K562 (cell line): ENCODE results near the gene MAPKAPK3. TPM values are rescaled to one million over a fixed set of nuclear protein-coding genes. Genes with fewer than 3 reads are reported as not detected.

Experiments
- CBX3 ChIP-seq, 2 experiments: IDR thresholded peaks; 1 replicate in 1 of 2; 2 replicates in 1 of 2; pipeline ENCODE4 v1.6.1; 2012; ENCODE audit warnings: inconsistent platforms in 2 of 2, low read length in 2 of 2, borderline replicate concordance in 1 of 2, control low read depth in 1 of 2
- CCNT2 ChIP-seq: IDR thresholded peaks from 2 replicates; pipeline ENCODE4 v1.6.1; 2011; ENCODE audit warnings: borderline replicate concordance, low read depth, mild to moderate bottlenecking, moderate library complexity, mixed read lengths, low read length; ENCODE audit not compliant: insufficient read length; ENCODE audit errors: extremely low read depth
- COPS2 ChIP-seq: fragments of 450-650 bp; conservative IDR thresholded peaks from 2 replicates; pipeline ENCODE4 v1.6.1; 2016; ENCODE audit warnings: mild to moderate bottlenecking, moderate library complexity
- ESRRB ChIP-seq: fragments of 250-450 bp; sonication (Bioruptor Pico); IDR thresholded peaks from 2 replicates; pipeline ENCODE4 v1.5.0; 2020; ENCODE audit warnings: mild to moderate bottlenecking, moderate library complexity, borderline replicate concordance
- HDAC2 ChIP-seq: fragments of 450-650 bp; IDR thresholded peaks from 2 replicates; pipeline ENCODE4 v1.6.1; 2016; ENCODE audit warnings: mild to moderate bottlenecking
- HNRNPUL1 ChIP-seq: fragments of 200-400 bp; formaldehyde crosslinking; IDR thresholded peaks from 2 replicates; pipeline ENCODE4 v1.6.1; 2017; ENCODE audit warnings: low read length
- MECOM ChIP-seq: fragments of 250-450 bp; sonication (Bioruptor Pico); IDR thresholded peaks from 2 replicates; pipeline ENCODE4 v1.8.0; 2022; ENCODE audit warnings: inconsistent platforms
- MTA3 ChIP-seq: fragments of 450-650 bp; formaldehyde crosslinking; IDR thresholded peaks from 2 replicates; pipeline ENCODE4 v1.6.1; 2017; ENCODE audit warnings: mild to moderate bottlenecking, borderline replicate concordance
- MYC ChIP-seq, 2 experiments: fragments of 250-450 bp in 1 of 2; sonication (Bioruptor Pico) in 1 of 2; IDR thresholded peaks; 2 replicates each; pipeline versions ENCODE4 v1.5.1 to v1.6.1; 2012 to 2021; ENCODE audit warnings: low read depth in 2 of 2, borderline replicate concordance in 1 of 2, improper control_type of control experiment in 1 of 2, low read length in 1 of 2, mild to moderate bottlenecking in 1 of 2, moderate library complexity in 1 of 2
- OTX1 ChIP-seq: fragments of 450-650 bp; formaldehyde crosslinking; IDR thresholded peaks from 2 replicates; pipeline ENCODE4 v1.4.0; 2022; ENCODE audit warnings: mild to moderate bottlenecking
- POLR2AphosphoS2 ChIP-seq: IDR thresholded peaks from 2 replicates; pipeline ENCODE4 v1.6.1; 2012; ENCODE audit warnings: low read length, improper control_type of control experiment
- RHOXF2B ChIP-seq: fragments of 250-450 bp; sonication (Bioruptor Pico); conservative IDR thresholded peaks from 2 replicates; pipeline ENCODE4 v1.5.1; 2021
- STAG1 ChIP-seq: sonication (generic); formaldehyde crosslinking; IDR thresholded peaks from 2 replicates; pipeline ENCODE4 v1.5.0; 2020; ENCODE audit warnings: missing genetic modification reagents, borderline replicate concordance
- TAF15 ChIP-seq: fragments of 200-400 bp; formaldehyde crosslinking; IDR thresholded peaks from 2 replicates; pipeline ENCODE4 v1.6.1; 2017; ENCODE audit warnings: mild to moderate bottlenecking, low read depth, low read length, moderate library complexity
- ZBTB17 ChIP-seq: fragments of 450-650 bp; formaldehyde crosslinking; IDR thresholded peaks from 2 replicates; pipeline ENCODE4 v1.4.0; 2020; ENCODE audit warnings: mild to moderate bottlenecking
- ZNF134 ChIP-seq: fragments of 250-450 bp; sonication (Bioruptor Pico); conservative IDR thresholded peaks from 2 replicates; pipeline ENCODE4 v1.4.0; 2020
- ZNF274 ChIP-seq: IDR thresholded peaks from 2 replicates; pipeline ENCODE4 v1.6.1; 2011; ENCODE audit warnings: low read depth, mild to moderate bottlenecking, low read length, moderate library complexity, borderline replicate concordance
- ZNF3 ChIP-seq: fragments of 250-450 bp; sonication (Bioruptor Pico); IDR thresholded peaks from 2 replicates; pipeline ENCODE4 v1.5.0; 2021; ENCODE audit warnings: mild to moderate bottlenecking, moderate library complexity
- polyA plus RNA-seq, 8 experiments: library from polyadenylated mRNA; depleted of rRNA in 4 of 8; stranded (reverse) in 5 of 8; unstranded in 3 of 8; fragments of >200 nt; fragmentation: Nextera tagmentation in 2 of 8; fragmentation: Illumina TruSeq in 1 of 8; extraction: Ambion mirVana in 2 of 8; extraction: Trizol in 1 of 8; gene quantifications; 2 replicates each; pipeline versions ENCODE4 v1.2.1 to v1.2.3, GENCODE V29; 2011 to 2014; ENCODE audit warnings: inconsistent platforms in 1 of 8, missing spikeins in 1 of 8
- total RNA-seq, 7 experiments: library from RNA; depleted of rRNA in 6 of 7; stranded (reverse); fragments of >200 nt in 6 of 7; fragmentation: Illumina TruSeq in 2 of 7; extraction: Trizol in 2 of 7; gene quantifications; 2 replicates each; pipeline versions ENCODE4 v1.2.1 to v1.2.3, GENCODE V29; 2011 to 2021; ENCODE audit warnings: low replicate concordance in 1 of 7
- TF ChIP-seq, protein P1 (sequence below): fragments of 450-650 bp; formaldehyde crosslinking; IDR thresholded peaks from 2 replicates; pipeline ENCODE4 v1.4.0; 2020; ENCODE audit warnings: mild to moderate bottlenecking, moderate library complexity
- TF ChIP-seq, protein P2 (sequence below): fragments of 250-450 bp; sonication (Bioruptor Pico); IDR thresholded peaks from 2 replicates; pipeline ENCODE4 v1.5.0; 2021; ENCODE audit warnings: mild to moderate bottlenecking, borderline replicate concordance
- TF ChIP-seq, protein P3 (sequence below), 2 experiments: fragments of 450-650 bp; IDR thresholded peaks; 2 replicates each; pipeline ENCODE4 v1.6.1; 2016
- TF ChIP-seq, protein P4 (sequence below): sonication (generic); formaldehyde crosslinking; IDR thresholded peaks from 2 replicates; pipeline ENCODE4 v1.8.1; 2023; ENCODE audit warnings: mild to moderate bottlenecking, missing genetic modification reagents

The MAPKAPK3 gene
- total and polyA plus RNA-seq, 9 of the 15 experiments (the other 6 are each of a cell fraction or from before 2014, with no cell fraction given): 8.0 to 56.4 (median 41.2) TPM

DNA sequence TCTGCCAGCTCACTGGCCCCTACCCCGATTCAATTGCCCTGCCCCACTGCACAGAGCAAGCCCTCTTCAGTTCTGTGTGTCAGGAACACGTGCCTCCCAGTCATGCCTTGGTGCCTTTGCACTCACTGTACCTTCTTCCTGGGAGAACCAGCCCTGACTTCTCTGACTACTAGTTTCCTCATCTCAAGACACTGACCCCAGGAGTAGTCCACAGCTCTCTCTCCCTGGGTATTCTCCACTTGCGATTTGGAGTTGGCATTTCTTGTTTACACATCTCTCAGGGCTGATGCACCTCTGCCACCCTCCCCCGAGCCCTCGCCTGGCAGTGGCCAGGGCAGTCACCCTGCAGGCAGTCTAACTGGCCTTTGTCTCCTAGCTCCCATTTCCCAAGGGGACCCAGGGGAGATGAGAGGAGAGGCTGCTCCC is 11.0 kb upstream of the MAPKAPK3 start (continued):
- TF ChIP-seq MYC (IDR thresholded peaks at IDR 0.05; ENCODE audit: low read depth, low read length): no peak
- peak; percentile 41; the same call in 1 of the 2 replicates for TF ChIP-seq MYC (CRISPR knock-in tag; IDR thresholded peaks at IDR 0.05; ENCODE audit: borderline replicate concordance, low read depth)
- TF ChIP-seq, protein P1, sequence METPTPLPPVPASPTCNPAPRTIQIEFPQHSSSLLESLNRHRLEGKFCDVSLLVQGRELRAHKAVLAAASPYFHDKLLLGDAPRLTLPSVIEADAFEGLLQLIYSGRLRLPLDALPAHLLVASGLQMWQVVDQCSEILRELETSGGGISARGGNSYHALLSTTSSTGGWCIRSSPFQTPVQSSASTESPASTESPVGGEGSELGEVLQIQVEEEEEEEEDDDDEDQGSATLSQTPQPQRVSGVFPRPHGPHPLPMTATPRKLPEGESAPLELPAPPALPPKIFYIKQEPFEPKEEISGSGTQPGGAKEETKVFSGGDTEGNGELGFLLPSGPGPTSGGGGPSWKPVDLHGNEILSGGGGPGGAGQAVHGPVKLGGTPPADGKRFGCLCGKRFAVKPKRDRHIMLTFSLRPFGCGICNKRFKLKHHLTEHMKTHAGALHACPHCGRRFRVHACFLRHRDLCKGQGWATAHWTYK (CRISPR knock-in tag): 0 out of 2 replicates have a peak, but pooled peaks have one; percentile 13
- TF ChIP-seq ZNF274: no peak
- no peak for TF ChIP-seq MECOM (CRISPR knock-in tag)
- TF ChIP-seq, protein P2, sequence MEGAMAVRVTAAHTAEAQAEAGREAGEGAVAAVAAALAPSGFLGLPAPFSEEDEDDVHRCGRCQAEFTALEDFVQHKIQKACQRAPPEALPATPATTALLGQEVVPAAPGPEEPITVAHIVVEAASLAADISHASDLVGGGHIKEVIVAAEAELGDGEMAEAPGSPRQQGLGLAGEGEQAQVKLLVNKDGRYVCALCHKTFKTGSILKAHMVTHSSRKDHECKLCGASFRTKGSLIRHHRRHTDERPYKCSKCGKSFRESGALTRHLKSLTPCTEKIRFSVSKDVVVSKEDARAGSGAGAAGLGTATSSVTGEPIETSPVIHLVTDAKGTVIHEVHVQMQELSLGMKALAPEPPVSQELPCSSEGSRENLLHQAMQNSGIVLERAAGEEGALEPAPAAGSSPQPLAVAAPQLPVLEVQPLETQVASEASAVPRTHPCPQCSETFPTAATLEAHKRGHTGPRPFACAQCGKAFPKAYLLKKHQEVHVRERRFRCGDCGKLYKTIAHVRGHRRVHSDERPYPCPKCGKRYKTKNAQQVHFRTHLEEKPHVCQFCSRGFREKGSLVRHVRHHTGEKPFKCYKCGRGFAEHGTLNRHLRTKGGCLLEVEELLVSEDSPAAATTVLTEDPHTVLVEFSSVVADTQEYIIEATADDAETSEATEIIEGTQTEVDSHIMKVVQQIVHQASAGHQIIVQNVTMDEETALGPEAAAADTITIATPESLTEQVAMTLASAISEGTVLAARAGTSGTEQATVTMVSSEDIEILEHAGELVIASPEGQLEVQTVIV: peak; percentile 48; the same call in 1 of the 2 replicates
- peak; percentile 49; the same call in 1 of the 2 replicates for TF ChIP-seq MTA3
- TF ChIP-seq STAG1 (CRISPR knock-in tag): no peak
- no peak for TF ChIP-seq COPS2
- TF ChIP-seq TAF15: no peak
- TF ChIP-seq ZBTB17: peak; percentile 46
- TF ChIP-seq CBX3 (IDR thresholded peaks at IDR 0.05; ENCODE audit: borderline replicate concordance in 1 of 2, low read length in 2 of 2): no peak
- TF ChIP-seq, protein P3, sequence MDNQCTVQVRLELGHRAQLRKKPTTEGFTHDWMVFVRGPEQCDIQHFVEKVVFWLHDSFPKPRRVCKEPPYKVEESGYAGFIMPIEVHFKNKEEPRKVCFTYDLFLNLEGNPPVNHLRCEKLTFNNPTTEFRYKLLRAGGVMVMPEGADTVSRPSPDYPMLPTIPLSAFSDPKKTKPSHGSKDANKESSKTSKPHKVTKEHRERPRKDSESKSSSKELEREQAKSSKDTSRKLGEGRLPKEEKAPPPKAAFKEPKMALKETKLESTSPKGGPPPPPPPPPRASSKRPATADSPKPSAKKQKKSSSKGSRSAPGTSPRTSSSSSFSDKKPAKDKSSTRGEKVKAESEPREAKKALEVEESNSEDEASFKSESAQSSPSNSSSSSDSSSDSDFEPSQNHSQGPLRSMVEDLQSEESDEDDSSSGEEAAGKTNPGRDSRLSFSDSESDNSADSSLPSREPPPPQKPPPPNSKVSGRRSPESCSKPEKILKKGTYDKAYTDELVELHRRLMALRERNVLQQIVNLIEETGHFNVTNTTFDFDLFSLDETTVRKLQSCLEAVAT (IDR thresholded peaks at IDR 0.05): peak; percentile 17 to 30; a peak in 2 of 4 replicates
- TF ChIP-seq ESRRB: 0 out of 2 replicates have a peak, but pooled peaks have one; percentile 37
- TF ChIP-seq RHOXF2B: peak; percentile 81; the same call in 1 of the 2 replicates
- peak; percentile 88 for TF ChIP-seq OTX1 (CRISPR knock-in tag)
- 0 out of 2 replicates have a peak, but pooled peaks have one; percentile 8 for TF ChIP-seq ZNF134 (CRISPR knock-in tag)
- no peak for TF ChIP-seq ZNF3 (CRISPR knock-in tag)
- no peak for TF ChIP-seq HDAC2
- no peak for TF ChIP-seq HNRNPUL1
- TF ChIP-seq, protein P4, sequence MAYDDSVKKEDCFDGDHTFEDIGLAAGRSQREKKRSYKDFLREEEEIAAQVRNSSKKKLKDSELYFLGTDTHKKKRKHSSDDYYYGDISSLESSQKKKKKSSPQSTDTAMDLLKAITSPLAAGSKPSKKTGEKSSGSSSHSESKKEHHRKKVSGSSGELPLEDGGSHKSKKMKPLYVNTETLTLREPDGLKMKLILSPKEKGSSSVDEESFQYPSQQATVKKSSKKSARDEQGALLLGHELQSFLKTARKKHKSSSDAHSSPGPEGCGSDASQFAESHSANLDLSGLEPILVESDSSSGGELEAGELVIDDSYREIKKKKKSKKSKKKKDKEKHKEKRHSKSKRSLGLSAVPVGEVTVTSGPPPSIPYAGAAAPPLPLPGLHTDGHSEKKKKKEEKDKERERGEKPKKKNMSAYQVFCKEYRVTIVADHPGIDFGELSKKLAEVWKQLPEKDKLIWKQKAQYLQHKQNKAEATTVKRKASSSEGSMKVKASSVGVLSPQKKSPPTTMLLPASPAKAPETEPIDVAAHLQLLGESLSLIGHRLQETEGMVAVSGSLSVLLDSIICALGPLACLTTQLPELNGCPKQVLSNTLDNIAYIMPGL (CRISPR knock-in tag): no peak
- TF ChIP-seq POLR2AphosphoS2: peak; percentile 7; the same call in 1 of the 2 replicates
- peak; percentile 27 for TF ChIP-seq CCNT2
